Measurements from ENCODE around the gene TM9SF1.
A peak's percentile ranks its signal among the peaks of the same experiment; 100 is the strongest.

The TM9SF1 gene

GRCh38 chr14:24181371-24182077 is 13.7 kb downstream of the TM9SF1 start:
- Histone ChIP-seq H3K9ac (ENCODE audit: low read depth, low read length) (no peak overlapping the region), H3K36me3 (ENCODE audit: insufficient read depth, low read length) (peaks cover 16% of the 10 kb centered on the region), H3K9me3 (ENCODE audit: control insufficient read depth, insufficient read depth, low read length) (no peaks in the 10 kb centered on the region), H3K4me1 (ENCODE audit: insufficient read depth, low read length) (no peaks in the 10 kb centered on the region)

DNA sequence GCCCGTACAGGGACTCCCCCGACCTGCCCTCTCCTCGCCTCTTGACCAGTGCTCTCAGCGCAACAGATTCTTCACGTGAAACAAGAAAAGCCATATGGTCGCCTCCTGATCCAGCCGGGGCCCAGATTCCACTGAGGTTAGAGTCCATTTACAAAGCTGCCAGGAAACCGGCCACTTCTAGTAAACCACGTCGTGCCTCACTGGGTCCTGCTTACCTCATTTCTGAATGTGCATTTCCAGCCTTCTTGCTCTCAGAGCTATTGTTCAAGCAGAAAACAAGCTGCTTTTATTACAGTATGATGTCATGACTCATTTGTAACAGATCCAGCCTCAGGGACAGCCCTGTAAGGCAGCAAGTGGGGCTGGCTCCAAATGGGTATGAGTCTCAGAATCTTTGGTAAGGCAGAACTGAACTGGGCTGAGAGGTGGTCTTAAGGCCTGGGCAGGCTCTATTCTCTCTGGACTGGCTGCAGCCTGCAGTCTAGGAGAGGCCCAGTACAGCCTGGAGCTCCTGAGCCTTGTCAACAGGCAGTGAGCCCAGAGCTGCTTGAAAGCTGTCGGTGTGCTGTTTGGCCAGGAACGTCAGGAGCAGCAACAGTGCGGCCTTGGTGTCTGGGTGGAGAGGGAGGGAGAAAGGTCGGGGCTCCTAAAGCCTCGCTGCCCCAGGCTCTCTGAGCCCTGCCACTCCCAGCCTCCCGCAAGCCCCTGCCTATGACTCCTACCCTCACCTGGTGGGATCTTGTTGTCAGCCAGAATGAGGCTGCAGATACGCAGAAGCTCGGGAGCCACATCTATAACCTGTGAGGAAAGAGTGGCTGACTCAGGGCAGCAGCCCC is 15.1 kb downstream of the TM9SF1 start:
- Histone ChIP-seq H3K36me3 (ENCODE audit: insufficient read depth, low read length) (peaks cover 12% of the 10 kb centered on the region), H3K9ac (ENCODE audit: low read depth, low read length) (no peak overlapping the region), H3K4me1 (ENCODE audit: insufficient read depth, low read length) (no peaks in the 10 kb centered on the region), H3K9me3 (ENCODE audit: control insufficient read depth, insufficient read depth, low read length) (no peaks in the 10 kb centered on the region)

DNA sequence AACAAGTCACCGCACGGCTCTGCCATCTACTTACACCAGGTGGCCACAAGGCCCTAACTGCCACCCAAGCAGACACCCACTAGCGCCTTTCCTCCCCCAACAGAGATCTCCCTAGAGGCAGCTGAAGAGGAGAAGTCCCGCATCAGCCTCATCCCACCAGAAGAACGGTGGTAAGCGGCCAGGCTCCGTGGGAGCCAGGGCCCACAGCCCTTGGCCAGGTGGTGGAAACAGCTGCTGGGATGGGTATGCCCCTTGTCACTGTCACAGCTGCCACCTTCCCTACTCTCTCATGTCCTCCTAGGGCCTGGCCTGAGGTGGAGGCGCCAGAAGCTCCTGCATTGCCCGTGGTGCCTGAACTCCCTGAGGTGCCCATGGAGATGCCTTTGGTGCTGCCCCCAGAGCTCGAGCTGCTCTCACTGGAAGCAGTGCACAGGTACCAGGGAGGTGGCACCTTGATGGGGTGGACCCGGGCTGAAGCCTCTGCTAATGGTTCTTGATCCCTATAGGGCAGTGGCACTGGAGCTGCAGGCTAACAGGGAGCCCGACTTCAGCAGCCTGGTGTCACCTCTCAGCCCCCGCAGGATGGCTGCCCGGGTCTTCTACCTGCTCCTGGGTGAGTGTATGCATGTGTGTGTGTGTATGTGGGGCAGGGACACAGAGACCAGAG is 15.8 kb downstream of the TM9SF1 start:
- Histone ChIP-seq H3K9ac (ENCODE audit: low read depth, low read length) (no peak overlapping the region), H3K4me1 (ENCODE audit: insufficient read depth, low read length) (no peaks in the 10 kb centered on the region), H3K9me3 (ENCODE audit: control insufficient read depth, insufficient read depth, low read length) (no peaks in the 10 kb centered on the region), H3K36me3 (ENCODE audit: insufficient read depth, low read length) (peaks cover 11% of the 10 kb centered on the region)

DNA sequence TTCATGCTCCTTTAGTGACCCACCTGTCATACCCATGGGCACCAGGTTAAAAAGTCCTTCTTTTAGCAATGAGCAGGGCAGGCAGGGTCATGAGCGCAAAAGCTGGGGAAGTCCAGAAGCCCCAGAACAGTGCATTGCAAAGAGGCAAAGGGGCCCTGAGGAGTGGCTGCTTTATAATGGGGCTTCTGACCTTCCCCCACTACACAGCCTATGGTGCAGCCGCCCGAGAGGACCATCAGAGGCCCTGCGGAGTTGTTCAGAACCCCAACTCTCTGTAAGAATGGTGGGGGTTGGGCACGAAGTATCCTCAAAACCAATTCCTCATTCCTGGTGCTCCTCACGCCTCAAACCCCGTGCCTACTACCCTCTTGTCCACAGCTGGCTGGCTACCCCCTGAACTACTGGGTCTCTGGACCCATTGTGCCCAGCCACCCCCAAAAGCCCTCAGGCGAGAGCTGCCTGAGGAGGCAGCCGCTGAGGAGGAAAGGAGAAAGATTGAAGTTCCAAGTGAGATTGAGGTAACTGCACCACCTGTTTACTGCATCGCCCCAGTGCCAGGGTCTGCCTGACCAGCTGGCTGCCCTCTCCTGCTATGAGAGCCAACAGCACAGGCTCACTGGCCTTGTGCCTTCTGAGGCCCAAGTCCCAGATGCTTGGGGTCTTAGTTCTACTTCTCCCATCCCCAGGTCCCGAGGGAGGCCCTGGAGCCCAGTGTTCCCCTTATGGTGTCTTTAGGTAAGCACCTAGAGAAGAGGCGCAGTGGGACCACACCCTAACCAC is 16.7 kb downstream of the TM9SF1 start:
- H3K9ac ChIP-seq (ENCODE audit: low read depth, low read length): no peak overlapping the region
- H3K9me3 ChIP-seq (ENCODE audit: control insufficient read depth, insufficient read depth, low read length): no peaks in the 10 kb centered on the region
- peaks cover 9% of the 10 kb centered on the region for H3K36me3 ChIP-seq (ENCODE audit: insufficient read depth, low read length)
- H3K4me1 ChIP-seq (ENCODE audit: insufficient read depth, low read length): no peaks in the 10 kb centered on the region

GRCh38 chr14:24177891-24178290 is 17.4 kb downstream of the TM9SF1 start:
- Histone ChIP-seq H3K9ac (ENCODE audit: low read depth, low read length) (no peak overlapping the region), H3K36me3 (ENCODE audit: insufficient read depth, low read length) (peaks cover 9% of the 10 kb centered on the region)

DNA sequence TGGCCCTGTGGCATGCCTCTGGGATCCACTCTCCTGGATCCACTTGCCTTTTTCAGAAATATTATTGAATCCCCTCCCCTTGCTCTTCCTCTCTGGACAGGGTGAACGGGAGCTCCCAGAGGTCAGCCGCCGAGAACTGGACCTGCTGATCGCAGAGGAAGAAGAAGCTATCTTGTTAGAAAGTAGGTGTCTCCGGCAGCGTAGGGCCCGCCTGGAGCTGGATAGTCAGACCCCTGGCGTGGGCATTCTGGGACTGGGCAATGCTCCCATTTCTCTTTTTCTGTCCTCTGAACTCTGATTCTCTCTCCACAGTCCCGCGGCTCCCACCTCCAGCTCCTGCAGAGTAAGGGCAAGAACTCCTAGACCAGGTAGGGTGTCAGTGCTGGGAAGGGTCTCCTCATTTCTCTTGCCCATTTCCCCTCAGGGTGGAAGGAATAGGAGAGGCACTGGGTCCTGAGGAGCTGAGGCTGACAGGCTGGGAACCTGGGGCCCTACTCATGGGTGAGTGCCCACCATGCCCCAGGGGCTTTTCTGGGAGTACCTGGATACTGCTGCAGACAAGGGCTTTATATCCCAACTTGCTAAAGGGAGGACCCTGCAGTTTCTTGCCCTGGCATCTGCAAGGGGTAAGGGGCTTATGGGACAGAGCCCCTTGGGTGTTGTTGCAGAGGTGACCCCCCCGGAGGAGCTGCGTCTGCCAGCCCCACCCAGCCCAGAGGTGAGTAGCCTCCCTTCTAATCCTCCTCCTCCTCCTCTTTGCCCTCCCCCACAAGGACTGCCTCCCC is 18.0 kb downstream of the TM9SF1 start:
- peaks cover 9% of the 10 kb centered on the region for H3K36me3 ChIP-seq (ENCODE audit: insufficient read depth, low read length)
- H3K9ac ChIP-seq (ENCODE audit: low read depth, low read length): no peak overlapping the region
- no peaks in the 10 kb centered on the region for H3K4me1 ChIP-seq (ENCODE audit: insufficient read depth, low read length)
- H3K9me3 ChIP-seq (ENCODE audit: control insufficient read depth, insufficient read depth, low read length): no peaks in the 10 kb centered on the region

More at GRCh38 chr14:24177891-24178290, 17.4 kb downstream of the TM9SF1 start:
- Histone ChIP-seq H3K9me3 (ENCODE audit: control insufficient read depth, insufficient read depth, low read length) (no peaks in the 10 kb centered on the region), H3K4me1 (ENCODE audit: insufficient read depth, low read length) (no peaks in the 10 kb centered on the region)

DNA sequence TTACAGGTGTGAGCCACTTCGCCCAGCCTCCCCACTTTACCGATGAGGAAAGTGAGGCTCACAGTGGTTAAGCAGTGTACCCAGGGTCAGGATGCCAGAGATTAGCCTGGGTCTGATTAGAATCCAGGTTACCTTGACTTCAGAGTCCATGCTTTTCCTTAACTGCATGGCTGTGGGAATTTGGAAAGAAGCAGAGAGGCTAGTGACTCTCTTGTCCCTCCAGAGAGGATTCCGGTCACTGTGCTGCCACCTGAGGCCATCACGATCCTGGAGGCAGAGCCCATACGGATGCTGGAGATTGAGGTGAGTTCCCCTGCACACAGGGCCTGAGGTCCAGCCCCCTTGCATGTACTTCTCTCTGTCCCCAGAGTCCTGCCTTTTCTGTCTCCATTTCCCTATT is 18.6 kb downstream of the TM9SF1 start:
- Histone ChIP-seq H3K9ac (ENCODE audit: low read depth, low read length) (no peak overlapping the region), H3K4me1 (ENCODE audit: insufficient read depth, low read length) (no peaks in the 10 kb centered on the region), H3K9me3 (ENCODE audit: control insufficient read depth, insufficient read depth, low read length) (no peaks in the 10 kb centered on the region), H3K36me3 (ENCODE audit: insufficient read depth, low read length) (peaks cover 9% of the 10 kb centered on the region)

DNA sequence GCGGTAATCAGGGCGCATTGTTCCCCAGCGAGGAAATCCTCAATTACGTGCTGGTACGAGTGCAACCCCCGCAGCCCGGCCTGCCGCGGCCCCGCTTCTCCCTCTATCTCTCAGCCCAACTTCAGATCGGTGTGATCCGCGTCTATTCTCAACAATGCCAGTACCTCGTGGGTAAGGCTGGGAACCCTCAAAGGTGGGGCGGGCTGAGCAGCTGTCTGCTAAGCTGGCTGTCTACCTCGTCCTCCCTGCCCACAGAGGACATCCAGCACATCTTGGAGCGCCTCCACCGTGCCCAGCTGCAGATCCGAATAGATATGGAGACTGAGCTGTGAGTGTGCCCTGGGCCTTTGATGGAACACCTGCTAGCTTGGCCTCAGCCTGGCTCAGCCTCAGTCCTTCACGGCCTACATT is 22.4 kb downstream of the TM9SF1 start:
- Histone ChIP-seq H3K36me3 (ENCODE audit: insufficient read depth, low read length) (no peaks in the 10 kb centered on the region), H3K9ac (ENCODE audit: low read depth, low read length) (peak overlapping the region; percentile 69; the same call in 1 of the 2 replicates), H3K9me3 (ENCODE audit: control insufficient read depth, insufficient read depth, low read length) (no peaks in the 10 kb centered on the region), H3K4me1 (ENCODE audit: insufficient read depth, low read length) (no peaks in the 10 kb centered on the region)

DNA sequence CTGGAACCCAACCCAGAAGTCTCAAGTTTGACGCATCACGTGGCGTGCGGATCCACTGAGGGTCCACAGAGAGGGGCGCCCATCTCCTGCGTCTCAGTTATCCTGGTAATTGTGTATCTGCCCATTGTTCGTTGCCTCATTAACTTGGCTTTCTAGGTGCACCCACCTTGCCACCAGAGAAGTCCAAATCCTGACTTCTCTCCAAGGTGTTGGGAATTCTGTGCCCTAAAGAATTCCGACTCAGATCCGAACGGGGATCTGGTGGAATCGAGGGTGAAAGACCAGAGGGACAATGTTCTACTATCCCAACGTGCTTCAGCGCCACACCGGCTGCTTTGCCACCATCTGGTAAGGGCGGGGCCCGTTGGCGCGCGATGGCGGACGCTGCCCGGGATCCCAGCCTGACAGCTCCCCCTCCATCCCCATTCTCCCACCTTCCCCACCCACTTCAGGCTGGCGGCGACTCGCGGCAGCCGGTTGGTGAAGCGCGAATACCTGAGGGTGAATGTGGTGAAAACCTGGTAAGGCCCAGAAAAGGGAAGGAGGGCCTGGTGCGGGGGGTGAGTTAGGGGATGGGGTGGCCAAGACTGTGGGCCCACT is 22.9 kb downstream of the TM9SF1 start:
- peak overlapping the region; percentile 69 for H3K9ac ChIP-seq (ENCODE audit: low read depth, low read length)
- no peaks in the 10 kb centered on the region for H3K4me1 ChIP-seq (ENCODE audit: insufficient read depth, low read length)
- no peaks in the 10 kb centered on the region for H3K9me3 ChIP-seq (ENCODE audit: control insufficient read depth, insufficient read depth, low read length)
- H3K36me3 ChIP-seq (ENCODE audit: insufficient read depth, low read length): no peaks in the 10 kb centered on the region

DNA sequence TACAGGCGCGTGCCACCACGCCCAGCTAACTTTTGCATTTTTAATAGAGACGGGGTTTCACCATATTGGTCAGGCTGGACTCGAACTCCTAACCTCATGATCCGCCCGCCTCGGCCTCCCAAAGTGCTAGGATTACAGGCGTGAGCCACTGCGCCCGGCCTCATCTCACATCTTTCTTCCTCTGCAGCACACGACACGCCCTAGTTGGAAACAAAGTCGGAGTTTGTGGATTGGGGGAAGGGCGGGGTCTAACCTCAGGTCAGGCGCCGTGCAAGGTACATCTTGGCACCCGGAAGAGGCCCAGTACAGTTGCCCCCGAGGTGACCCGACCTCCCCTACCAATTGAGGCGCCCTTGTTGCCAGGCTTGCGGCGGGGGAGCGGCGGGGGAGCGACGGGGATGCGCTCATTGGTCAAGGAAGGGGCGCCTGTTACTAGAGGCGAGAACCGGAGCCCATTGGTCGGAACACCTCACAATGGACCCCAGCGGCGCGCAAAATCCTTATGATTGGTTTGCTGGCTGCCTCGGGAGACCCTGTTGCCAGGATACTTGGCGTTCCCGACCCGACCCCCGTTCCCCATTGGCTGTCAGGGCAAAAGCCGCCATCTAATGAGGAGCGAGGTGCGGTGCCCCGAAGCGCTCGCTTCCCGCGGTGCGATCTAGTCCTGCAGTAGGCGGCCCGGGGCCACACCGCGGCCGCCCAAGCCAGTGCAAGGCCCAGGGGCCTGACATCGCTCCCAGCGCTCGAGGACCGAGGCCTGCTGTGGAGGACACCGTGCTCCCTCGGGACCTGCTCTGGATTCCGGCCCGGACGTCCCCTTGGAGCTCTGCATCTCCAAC is 23.6 kb downstream of the TM9SF1 start, which contains the start of gene REC8:
Gene REC8 (plus strand): TSS at position 659 of the 839 bp plus-strand sequence. CDS start 473 bp downstream, outside the sequence.
- H3K36me3 ChIP-seq (ENCODE audit: insufficient read depth, low read length): no peaks in the 10 kb centered on the region
- H3K4me1 ChIP-seq (ENCODE audit: insufficient read depth, low read length): no peaks in the 10 kb centered on the region
- H3K9ac ChIP-seq (ENCODE audit: low read depth, low read length): peak within 1 kb of the TSS; percentile 69
- H3K9me3 ChIP-seq (ENCODE audit: control insufficient read depth, insufficient read depth, low read length): no peaks in the 10 kb centered on the region

- H3K9me3 ChIP-seq (ENCODE audit: control insufficient read depth, insufficient read depth, low read length): no peaks in the 10 kb centered on the region
- no peaks in the 10 kb centered on the region for H3K4me1 ChIP-seq (ENCODE audit: insufficient read depth, low read length)
- H3K36me3 ChIP-seq (ENCODE audit: insufficient read depth, low read length): no peaks in the 10 kb centered on the region; the same call in none of the 2 replicates
- H3K9ac ChIP-seq (ENCODE audit: low read depth, low read length): no peak overlapping the region
These were observed 27.6 kb downstream of the TM9SF1 start for GRCh38 chr14:24167469-24168114.

- Histone ChIP-seq H3K4me1 (ENCODE audit: insufficient read depth, low read length) (peaks cover 5% of the 10 kb centered on the region; the same call in 1 of the 2 replicates), H3K9ac (ENCODE audit: low read depth, low read length) (no peak overlapping the region), H3K36me3 (ENCODE audit: insufficient read depth, low read length) (no peaks in the 10 kb centered on the region; the same call in none of the 2 replicates)
These were observed 29.5 kb downstream of the TM9SF1 start for GRCh38 chr14:24165785-24166184.

More at GRCh38 chr14:24165785-24166184, 29.5 kb downstream of the TM9SF1 start:
- H3K9me3 ChIP-seq (ENCODE audit: control insufficient read depth, insufficient read depth, low read length): no peaks in the 10 kb centered on the region

Data from ES-I3 (cell line).